Panc1 (cell line): ENCODE results near the gene CHDH. TPM values are rescaled to one million over a fixed set of nuclear protein-coding genes. Genes with fewer than 3 reads are reported as not detected.

Experiments used
- ATAC-seq: fragments of 200-7000 bp; cut with Tn5 transposase; 2 replicates; pipeline ENCODE4 v1.9.1; 2020; ENCODE audit warnings: mild to moderate bottlenecking, moderate library complexity
- BruUV-seq: library from RNA; stranded (reverse); fragments of 400-500 nt; replicated peaks from 2 replicates; lab custom pipeline; 2021; lab: Mats Ljungman, UMichigan
- CTCF ChIA-PET: fragments of 300-600 bp; sonication (Branson Sonifier 250); formaldehyde crosslinking; loops from one replicate; lab custom pipeline; 2022; ENCODE audit warnings: antibody characterized with exemption; lab: Charles Lee
- POLR2A ChIA-PET: fragments of 300-600 bp; sonication (Branson Sonifier 250); formaldehyde crosslinking; loops from one replicate; lab custom pipeline; 2022; ENCODE audit warnings: antibody characterized with exemption; lab: Charles Lee
- DNase-seq: peaks from one replicate; pipeline ENCODE4 v3.0.0-alpha.2; 2010; ENCODE audit warnings: low read depth, low spot score
- H3K27ac ChIP-seq: 2 replicates; pipeline ENCODE4 v1.5.1; 2011; ENCODE audit warnings: mild to moderate bottlenecking, low read length, inconsistent platforms
- H3K27me3 ChIP-seq: fragments of 200-500 bp; sonication (Bioruptor generic); 2 replicates; pipeline ENCODE4 v1.6.0; 2014; ENCODE audit warnings: low read length, inconsistent platforms; ENCODE audit not compliant: control insufficient read depth, insufficient read depth
- H3K36me3 ChIP-seq: fragments of 200-500 bp; sonication (Bioruptor generic); 2 replicates; pipeline ENCODE4 v1.5.1; 2014; ENCODE audit warnings: inconsistent platforms, mild to moderate bottlenecking, low read length, moderate library complexity; ENCODE audit not compliant: control insufficient read depth, insufficient read depth
- H3K4me1 ChIP-seq: 2 replicates; pipeline ENCODE4 v1.5.1; 2011; ENCODE audit warnings: inconsistent platforms, mild to moderate bottlenecking, low read length, moderate library complexity; ENCODE audit not compliant: control insufficient read depth, insufficient read depth
- H3K4me3 ChIP-seq, 2 experiments: 2 replicates each; pipeline ENCODE4 v1.5.1; 2011 to 2012; ENCODE audit warnings: low read depth in 2 of 2, low read length in 2 of 2, mild to moderate bottlenecking in 2 of 2, inconsistent platforms in 1 of 2, moderate library complexity in 1 of 2
- H3K9me3 ChIP-seq: fragments of 200-500 bp; sonication (Bioruptor generic); 2 replicates; pipeline ENCODE4 v1.5.1; 2014; ENCODE audit warnings: low read depth, mild to moderate bottlenecking, inconsistent platforms, low read length, moderate library complexity; ENCODE audit not compliant: control insufficient read depth, insufficient read depth
- CTCF ChIP-seq: fragments of 450-650 bp; IDR thresholded peaks from 2 replicates; pipeline ENCODE4 v1.5.1; 2017; ENCODE audit warnings: mild to moderate bottlenecking
- POLR2AphosphoS5 ChIP-seq: IDR thresholded peaks from 2 replicates; pipeline ENCODE4 v1.6.1; 2012; ENCODE audit warnings: mild to moderate bottlenecking, low read depth, low read length, moderate library complexity
- REST ChIP-seq, 2 experiments: IDR thresholded peaks; 2 replicates each; pipeline ENCODE4 v1.6.1; 2011 to 2012; ENCODE audit warnings: low read depth in 2 of 2, control low read depth in 1 of 2, low read length in 1 of 2, mild to moderate bottlenecking in 1 of 2, moderate library complexity in 1 of 2; ENCODE audit not compliant: insufficient read depth in 1 of 2
- SIN3A ChIP-seq: IDR thresholded peaks from 2 replicates; pipeline ENCODE4 v1.6.1; 2012; ENCODE audit warnings: low read depth, mild to moderate bottlenecking, low read length, moderate library complexity, borderline replicate concordance; ENCODE audit not compliant: insufficient read depth
- TCF7L2 ChIP-seq: IDR thresholded peaks from 2 replicates; pipeline ENCODE4 v1.6.1; 2011; ENCODE audit warnings: mild to moderate bottlenecking, low read depth, low read length, inconsistent platforms
- in situ Hi-C: cut with HindIII; loops from 2 replicates; pipeline ENCODE4 v1.10.0; 2016; ENCODE audit warnings: low sequenced_read_pairs, low pct_unique_long_range_greater_than_20kb
- intact Hi-C: fragments of 100-400 bp; cut with micrococcal nuclease; formaldehyde crosslinking; loops from one replicate; pipeline ENCODE4 v1.10.0; 2022; ENCODE audit not compliant: unreplicated experiment
- total RNA-seq: library from RNA; stranded (reverse); gene quantifications from one replicate; pipeline ENCODE4 v1.2.1, GENCODE V29; 2021; ENCODE audit not compliant: unreplicated experiment

CHDH gene
- total RNA-seq, 1 experiment from 2014 or later: 24.1 TPM

GRCh38 chr3:53820756-53821580 is 25.3 kb downstream of the CHDH start (continued):
- TF ChIP-seq CTCF: no peak

GRCh38 chr3:53820084-53820483 is 26.1 kb downstream of the CHDH start:
- no TSS peak for BruUV-seq
- intact Hi-C loops: no loop called here

More at GRCh38 chr3:53820084-53820483, 26.1 kb downstream of the CHDH start:
- CTCF ChIA-PET: no interaction called here
- in situ Hi-C loops: no loop called here
- no peaks in the 10 kb centered on the region for H3K9me3 ChIP-seq
- no peaks in the 10 kb centered on the region for H3K4me1 ChIP-seq
- H3K4me3 ChIP-seq: no peak overlapping the region
- POLR2A ChIA-PET: no interaction called here
- no peak for ATAC-seq
- H3K36me3 ChIP-seq: peaks cover 2% of the 10 kb centered on the region; the same call in 1 of the 2 replicates
- no peaks in the 10 kb centered on the region for H3K27me3 ChIP-seq
- DNase-seq: no peak
- H3K27ac ChIP-seq: no peak overlapping the region
- TF ChIP-seq CTCF (no peak), TCF7L2 (no peak), POLR2AphosphoS5 (no peak), REST (IDR thresholded peaks at IDR 0.05; ENCODE audit: insufficient read depth in 1 of 2, low read depth in 2 of 2, low read length in 1 of 2) (no peak), SIN3A (no peak)
